Stimulated activated CD4-positive, alpha-beta T cell treated with anti-CD3 and anti-CD28 coated beads, TNF-alpha, amount 100 ng/mL, for 48 hours (primary cell): ENCODE results near the gene KIF6.
"Not testable (repeated sequence)": the region's sequence is repeated elsewhere in the genome, so short reads cannot be mapped to it uniquely, and the experiment has no call there.

Source experiments
- DNase-seq, 3 donors: peaks; one replicate each; pipeline ENCODE4 v3.0.0-alpha.2; 2020; ENCODE audit warnings: low read depth in 3 of 3

The KIF6 gene

DNA sequence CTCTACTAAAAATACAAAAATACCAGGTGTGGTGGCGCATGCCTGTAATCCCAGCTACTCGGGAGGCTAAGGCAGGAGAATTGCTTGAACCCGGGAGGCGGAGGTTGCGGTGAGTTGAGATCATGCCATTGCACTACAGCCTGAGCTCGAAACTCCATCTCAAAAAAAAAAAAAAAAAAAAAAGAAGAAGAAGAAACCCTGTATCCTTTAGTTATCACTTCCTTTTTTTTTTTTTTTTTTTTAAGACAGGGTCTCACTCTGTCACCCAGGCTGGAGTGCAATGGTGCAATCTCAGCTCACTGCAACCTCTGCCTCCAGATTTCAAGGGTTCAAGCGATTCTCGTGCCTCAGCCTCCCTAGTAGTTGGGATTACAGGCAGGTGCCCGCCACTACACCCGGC is 438.6 kb downstream of the KIF6 start:
- not testable (repeated sequence) for DNase-seq

- no peak for DNase-seq
These were observed 442.4 kb downstream of the KIF6 start for GRCh38 chr6:39282774-39283173.

DNA sequence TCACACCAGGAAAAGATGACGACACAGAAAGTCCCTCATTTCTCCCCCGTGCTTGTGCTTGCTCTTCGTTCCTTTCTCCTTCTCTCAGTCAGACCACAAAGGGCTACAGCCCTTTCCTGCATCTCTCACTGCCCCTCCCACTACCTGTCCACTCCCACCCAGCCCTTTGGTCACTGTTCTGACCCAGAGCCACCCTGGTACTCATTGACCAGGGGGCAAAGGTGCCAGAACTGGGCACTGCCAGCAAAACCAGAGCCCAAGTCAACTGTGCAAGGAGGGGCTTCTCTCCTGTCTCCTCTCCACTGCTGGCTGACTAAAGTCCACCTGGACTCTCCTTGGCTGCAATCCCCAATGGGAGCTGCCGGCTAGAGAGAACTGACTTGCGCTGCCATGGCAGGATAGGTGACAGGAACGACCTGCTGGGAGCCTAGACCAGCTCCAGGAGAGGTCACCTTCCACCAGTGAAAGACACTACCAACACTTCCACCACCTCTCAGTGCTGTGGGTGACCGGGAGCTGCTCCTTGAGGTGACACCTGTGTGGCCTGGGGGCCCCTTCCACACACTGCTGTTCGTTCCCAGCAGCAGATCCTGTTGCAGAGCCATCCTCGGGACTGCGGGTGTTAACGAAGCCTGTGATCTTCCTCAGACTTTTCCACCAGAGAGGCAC is 443.8 kb downstream of the KIF6 start:
- DNase-seq: no peak

- no peak for DNase-seq
These were observed 444.9 kb downstream of the KIF6 start for GRCh38 chr6:39280247-39280731.
